ENCODE results near the gene CGNL1.

DNA sequence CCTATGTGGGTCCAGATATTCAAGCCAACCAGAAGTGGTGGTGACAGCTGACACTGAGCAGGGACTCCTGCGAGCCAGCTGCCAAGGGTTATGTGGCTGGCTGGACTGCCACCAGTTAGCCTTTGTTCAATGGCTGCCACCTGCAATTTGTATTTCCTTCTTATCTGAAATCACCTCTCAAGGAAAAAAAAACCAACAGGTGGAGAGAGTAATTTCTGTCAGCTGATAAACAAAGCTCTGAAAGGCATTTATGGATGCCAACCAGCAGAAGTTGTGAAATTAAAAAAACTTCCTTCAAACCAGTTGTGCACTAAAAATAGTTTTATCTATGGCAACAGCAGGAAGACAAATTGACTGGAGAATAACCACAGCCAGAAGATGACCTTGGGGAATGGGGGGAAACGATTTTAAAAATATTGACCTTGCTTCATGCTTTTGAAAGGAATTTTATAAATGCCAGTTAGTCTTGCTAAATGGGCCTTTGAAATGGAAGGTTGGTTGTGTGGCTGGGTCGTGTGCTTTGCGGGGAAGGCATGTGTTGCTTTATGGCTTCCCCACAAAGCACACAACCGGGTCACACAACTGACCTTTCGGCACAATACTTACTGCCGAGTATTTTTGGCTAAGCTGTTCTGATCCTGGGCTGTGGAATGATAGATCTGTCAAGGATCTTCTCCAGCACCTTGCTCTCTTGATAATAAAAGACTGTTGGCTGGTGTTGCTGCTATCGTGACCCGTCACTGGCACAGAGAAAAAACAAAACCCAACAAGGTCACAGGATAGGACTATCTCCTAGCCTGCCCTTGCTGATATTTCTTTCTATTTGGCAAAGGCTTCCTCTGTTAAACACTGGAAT lies 218.9 kb downstream of the CGNL1 start:
- TF ChIP-seq, protein P1, sequence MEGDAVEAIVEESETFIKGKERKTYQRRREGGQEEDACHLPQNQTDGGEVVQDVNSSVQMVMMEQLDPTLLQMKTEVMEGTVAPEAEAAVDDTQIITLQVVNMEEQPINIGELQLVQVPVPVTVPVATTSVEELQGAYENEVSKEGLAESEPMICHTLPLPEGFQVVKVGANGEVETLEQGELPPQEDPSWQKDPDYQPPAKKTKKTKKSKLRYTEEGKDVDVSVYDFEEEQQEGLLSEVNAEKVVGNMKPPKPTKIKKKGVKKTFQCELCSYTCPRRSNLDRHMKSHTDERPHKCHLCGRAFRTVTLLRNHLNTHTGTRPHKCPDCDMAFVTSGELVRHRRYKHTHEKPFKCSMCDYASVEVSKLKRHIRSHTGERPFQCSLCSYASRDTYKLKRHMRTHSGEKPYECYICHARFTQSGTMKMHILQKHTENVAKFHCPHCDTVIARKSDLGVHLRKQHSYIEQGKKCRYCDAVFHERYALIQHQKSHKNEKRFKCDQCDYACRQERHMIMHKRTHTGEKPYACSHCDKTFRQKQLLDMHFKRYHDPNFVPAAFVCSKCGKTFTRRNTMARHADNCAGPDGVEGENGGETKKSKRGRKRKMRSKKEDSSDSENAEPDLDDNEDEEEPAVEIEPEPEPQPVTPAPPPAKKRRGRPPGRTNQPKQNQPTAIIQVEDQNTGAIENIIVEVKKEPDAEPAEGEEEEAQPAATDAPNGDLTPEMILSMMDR (IDR thresholded peaks at IDR 0.05), result no peak
- TF ChIP-seq POLR2A (IDR thresholded peaks at IDR 0.05), result no peak
- TF ChIP-seq EP300 (IDR thresholded peaks at IDR 0.05), result no peak

Data from upper lobe of left lung (tissue), 4 donors.